Measurements from ENCODE around the gene ACAN.
A peak's percentile ranks its signal among the peaks of the same experiment; 100 is the strongest.

The ACAN gene

DNA sequence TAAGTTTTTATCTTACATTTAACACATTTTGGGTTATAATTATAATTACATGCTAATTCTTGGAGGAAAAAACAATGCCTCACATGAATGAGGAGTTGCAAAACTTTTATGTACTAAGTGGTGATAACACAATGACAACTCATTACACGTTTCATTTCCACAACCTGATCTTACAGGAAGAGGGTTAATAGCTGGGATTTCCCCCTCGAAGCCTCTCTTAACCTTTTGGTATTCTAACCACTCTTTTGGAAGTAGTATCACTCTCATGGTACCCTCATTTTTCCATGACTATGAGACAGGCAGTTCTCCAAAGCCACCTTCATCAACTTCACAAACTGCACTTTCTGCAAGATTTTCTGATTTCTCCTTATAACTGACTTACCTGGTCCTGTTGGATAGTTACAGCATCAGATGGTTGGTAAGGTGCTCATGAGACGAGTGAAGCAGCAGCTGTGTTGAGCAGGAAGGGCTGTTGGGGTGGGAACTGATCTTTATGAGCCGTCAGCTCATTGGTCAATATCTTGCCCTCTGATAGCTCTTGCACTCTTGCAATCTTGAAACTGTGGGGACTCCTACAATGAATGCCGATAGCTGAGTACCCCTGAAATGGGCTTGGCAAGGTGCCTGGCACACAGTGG is 41.6 kb downstream of the ACAN start:
- no peak for DNase-seq

DNA sequence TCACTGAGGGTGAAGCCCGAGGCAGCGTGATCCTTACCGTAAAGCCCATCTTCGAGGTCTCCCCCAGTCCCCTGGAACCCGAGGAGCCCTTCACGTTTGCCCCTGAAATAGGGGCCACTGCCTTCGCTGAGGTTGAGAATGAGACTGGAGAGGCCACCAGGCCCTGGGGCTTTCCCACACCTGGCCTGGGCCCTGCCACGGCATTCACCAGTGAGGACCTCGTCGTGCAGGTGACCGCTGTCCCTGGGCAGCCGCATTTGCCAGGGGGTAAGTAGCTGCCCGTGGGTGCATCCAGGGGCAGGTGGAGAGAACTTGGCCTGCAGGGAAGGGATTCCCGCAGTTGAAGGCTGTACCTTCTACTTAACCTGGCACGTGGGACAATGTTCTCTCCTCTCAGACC is 42.4 kb downstream of the ACAN start:
- DNase-seq, result no peak

DNA sequence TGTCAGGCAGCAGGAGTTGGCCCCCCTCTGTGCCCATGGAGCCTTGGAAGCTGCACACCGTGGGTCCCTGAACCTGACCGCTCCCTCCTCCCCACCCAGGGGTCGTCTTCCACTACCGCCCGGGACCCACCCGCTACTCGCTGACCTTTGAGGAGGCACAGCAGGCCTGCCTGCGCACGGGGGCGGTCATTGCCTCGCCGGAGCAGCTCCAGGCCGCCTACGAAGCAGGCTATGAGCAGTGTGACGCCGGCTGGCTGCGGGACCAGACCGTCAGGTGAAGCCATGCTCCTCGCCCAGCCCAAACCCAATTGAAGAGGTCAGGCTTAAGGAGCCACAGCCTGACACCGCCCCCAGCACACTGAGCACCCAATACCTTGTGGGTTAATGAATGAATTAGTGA is 43.9 kb downstream of the ACAN start:
- no peak for DNase-seq

DNA sequence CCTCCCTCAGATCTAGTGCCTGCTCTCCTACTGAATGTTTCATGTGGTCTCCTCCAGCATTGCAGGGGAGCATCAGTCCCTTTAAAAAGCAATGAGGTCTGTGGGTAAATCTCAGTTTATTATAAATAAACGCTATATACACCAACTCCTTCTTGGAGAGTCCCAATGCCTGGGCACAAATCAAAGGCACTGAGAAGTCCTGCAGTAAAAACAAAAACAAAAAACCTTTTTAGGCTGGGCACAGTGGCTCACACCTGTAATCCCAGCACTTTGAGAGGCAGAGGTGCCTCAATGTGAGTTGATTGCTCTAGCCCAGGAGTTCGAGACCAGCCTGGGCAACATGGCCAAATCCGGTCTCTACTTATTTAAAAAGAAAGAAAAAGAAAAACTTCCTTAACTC is 45.0 kb downstream of the ACAN start:
- no peak for DNase-seq

DNA sequence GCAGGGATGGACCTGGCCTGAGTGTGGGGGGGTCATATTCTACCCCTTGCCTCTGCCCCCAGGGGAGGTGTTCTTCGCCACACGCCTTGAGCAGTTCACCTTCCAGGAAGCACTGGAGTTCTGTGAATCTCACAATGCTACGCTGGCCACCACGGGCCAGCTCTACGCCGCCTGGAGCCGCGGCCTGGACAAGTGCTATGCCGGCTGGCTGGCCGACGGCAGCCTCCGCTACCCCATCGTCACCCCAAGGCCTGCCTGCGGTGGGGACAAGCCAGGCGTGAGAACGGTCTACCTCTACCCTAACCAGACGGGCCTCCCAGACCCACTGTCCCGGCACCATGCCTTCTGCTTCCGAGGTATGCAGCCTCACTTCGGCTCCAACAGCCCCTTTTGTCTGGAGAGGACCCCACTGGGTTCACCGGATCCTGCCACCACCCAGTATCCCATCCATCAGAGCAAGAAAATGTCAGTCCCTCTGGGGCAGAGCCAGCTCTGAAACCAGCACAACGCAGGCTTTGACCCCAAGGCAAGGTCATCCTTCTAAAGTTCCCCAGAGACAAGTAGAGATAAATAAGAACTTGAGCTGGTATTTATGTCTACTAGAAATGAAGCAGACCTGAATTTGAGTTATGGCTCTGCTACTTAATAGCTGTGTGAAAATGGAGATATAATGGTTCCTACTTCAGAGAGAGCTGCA is 46.3 kb downstream of the ACAN start:
- DNase-seq, result no peak

DNA sequence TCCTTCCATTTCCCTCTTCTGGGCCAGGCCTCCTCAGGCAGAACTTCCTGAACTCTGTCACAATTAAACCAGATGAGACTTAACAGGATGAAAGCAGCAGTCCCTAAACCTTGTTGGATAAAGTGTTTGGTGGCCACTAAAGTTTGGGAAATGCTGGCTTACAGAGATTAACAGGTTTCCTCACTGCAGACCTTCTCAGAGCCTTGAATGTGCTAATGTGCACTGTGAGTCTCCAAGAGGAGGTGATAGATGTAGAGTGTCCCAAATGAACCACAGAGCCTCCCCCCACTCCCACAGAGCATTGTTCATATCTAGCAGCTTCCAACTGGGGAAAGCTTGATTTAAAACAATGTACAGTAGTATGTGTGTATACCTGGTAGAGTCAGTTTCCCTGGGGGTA is 49.2 kb downstream of the ACAN start:
- no peak for DNase-seq

DNA sequence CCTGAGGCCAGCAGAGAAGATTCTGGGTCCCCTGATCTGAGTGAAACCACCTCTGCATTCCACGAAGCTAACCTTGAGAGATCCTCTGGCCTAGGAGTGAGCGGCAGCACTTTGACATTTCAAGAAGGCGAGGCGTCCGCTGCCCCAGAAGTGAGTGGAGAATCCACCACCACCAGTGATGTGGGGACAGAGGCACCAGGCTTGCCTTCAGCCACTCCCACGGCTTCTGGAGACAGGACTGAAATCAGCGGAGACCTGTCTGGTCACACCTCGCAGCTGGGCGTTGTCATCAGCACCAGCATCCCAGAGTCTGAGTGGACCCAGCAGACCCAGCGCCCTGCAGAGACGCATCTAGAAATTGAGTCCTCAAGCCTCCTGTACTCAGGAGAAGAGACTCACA is 55.7 kb downstream of the ACAN start:
- DNase-seq, result no peak

DNA sequence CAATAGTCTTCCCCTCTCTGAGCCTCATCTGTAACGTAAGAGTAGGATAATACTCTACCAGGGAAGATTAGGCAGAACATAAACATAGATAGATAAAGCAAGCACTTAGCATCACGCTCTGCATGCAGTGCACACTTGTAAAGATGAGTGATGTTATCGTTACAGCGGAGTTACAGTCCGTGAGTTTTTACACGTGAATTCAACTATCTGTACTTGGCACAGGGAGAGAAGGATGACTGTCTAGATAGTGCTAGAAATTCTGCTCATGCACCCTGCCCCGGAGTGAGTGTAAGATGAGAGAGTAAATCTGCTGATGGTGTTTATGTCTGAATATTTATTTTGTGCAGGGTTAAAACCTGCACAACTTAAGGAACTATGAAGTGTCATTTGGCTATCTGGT is 56.3 kb downstream of the ACAN start:
- no peak for DNase-seq

DNA sequence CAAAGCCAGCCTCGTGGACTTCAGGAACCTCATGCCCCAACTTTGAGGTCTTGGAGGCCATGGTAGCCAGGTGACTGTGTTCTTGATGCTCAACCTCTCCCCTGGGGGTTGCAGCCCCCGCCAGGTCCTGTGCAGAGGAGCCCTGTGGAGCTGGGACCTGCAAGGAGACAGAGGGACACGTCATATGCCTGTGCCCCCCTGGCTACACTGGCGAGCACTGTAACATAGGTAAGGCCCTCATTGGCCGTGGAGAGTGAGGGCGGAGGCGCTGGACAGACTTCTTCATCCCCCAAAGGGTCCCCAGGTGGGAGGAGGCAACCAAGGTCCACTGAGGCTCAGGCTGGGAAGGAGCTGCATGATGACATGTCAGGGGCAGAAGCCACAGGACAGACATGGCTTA is 57.0 kb downstream of the ACAN start:
- no peak for DNase-seq

DNA sequence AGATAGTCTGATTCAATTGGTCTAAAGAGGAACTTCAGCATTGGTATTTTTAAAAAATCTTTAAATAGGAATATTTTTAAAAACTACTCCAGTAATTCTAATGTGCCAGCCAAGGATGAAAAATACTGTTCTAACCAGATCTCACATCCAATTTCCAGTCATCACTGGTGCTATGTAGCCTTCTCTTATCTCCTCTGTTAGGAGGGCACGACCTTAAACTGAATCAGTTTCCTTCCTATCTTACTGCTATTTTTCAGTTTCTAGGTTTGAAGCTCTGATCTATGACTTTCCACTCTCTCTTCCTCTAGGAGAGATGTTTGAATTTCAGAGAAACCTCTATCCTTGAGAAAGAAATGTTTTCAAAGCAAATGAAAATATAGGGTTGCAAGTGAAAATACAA is 60.2 kb downstream of the ACAN start:
- DNase-seq, result no peak

DNA sequence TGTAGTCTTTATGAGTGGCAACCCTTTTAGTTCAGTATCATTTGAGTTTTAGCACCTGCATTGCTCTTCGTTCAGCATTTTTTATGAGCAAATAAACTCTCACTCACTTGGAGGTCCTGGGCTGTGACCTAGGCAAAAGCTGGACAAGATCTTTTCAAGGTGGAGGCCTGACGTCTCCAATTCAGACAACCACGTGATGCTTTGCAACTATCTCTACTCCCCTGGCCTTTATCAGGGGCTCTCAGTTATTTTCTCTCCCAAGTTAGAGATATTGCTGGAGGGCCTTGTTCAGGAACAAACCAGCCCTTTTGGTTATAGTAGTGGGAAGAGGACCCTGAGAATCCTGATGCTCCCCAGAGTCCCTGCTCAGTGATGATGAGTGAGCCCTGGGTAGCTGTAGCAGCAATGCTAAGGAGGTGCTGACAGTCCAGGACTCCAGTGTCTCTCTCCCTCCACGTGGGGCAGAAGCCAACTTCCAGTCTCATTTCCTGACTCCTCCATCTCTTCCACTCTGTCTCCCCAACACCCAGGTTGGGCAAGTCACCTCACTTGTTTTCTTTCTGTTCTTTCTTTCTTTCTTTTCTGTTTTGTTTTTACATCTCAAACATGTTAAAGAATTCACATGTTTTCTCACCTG is 61.7 kb downstream of the ACAN start:
- no peak for DNase-seq

DNA sequence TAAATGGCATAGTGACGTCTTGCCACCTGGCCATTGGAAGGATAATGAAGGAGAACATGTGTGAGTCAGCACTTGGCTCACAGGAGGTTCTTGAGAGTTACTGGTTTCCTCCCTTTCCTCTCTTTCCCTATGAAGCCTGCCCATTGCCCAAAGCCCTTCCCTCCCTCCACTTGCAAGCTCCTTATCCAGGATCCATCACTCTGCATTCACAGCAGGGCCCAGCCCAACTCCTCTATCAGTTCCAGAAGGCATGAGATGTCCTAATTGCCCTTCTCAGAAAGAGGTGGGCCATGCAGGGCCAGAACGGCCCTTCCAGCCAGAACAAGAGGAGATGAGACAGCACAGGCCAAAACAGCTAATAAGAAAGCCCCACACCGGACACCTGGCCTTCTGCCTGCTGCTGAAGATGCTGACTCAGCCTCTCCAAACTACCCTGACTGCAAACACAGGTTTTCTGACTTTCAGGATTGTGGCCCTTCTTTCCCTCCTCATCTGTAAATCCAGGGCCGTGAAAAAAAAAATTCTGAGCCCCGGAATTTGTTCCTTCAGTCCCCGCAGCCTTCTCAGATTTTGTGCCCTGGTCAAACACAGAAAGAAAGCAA is 62.4 kb downstream of the ACAN start:
- DNase-seq, result no peak

DNA sequence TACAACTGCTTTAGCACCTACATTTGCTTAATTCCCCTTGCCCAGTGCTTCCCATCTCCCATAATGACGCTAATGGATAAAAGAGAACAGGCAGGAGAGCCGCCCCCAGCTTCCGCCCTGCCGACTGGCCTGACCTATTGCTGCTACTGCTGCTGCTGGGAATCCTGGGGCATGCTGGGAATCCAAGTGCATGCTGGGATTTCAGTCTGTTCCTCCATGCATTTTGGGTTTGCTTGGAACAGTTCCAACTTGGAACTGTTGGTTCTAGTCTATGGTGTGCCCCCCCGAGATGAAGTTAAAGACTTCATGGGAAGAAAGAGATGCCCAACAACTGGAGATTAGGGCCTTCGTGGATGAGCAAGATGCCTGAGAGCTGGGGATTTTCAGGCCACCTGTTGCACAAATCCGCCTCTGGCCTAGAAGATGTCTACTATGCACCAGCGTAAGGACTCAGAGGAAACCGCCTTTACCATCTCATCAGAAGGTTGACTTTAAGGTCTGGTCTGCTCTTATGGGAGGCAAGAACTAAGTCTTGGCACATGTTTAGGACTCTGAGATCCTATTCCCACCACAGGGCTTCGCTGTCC is 63.2 kb downstream of the ACAN start:
- no peak for DNase-seq

DNA sequence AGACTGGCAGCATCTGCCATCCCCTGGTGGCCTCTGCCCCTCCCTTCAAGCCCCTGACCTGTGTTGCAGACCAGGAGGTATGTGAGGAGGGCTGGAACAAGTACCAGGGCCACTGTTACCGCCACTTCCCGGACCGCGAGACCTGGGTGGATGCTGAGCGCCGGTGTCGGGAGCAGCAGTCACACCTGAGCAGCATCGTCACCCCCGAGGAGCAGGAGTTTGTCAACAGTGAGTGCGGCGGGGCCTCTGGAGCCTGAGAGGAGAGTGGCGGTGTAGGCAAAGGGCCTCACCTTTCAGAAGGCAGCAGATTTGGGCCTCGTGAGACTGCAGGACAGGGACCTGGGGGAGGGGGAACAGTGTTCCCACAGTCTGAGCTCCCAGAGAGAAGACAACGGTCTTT is 68.1 kb downstream of the ACAN start:
- no peak for DNase-seq

DNA sequence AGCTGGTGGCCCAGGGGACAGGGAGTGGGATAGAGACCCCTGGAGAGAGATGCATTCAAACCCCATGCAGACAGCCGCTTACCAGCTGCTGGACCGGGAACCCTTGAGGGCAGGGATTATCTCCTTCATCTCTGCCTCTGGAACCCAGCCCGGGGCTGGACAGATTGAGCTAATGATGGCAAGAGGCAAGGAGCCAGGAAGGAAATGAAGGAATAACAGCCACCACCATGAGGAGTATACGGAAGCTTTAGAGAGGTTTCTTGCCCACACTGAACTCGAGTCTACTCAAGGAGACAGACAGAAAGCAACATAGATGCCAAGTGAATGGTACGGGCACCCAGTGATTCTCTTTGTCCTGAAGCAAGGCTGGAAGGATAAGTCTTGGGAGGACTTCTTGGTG is 68.9 kb downstream of the ACAN start:
- DNase-seq, result no peak

DNA sequence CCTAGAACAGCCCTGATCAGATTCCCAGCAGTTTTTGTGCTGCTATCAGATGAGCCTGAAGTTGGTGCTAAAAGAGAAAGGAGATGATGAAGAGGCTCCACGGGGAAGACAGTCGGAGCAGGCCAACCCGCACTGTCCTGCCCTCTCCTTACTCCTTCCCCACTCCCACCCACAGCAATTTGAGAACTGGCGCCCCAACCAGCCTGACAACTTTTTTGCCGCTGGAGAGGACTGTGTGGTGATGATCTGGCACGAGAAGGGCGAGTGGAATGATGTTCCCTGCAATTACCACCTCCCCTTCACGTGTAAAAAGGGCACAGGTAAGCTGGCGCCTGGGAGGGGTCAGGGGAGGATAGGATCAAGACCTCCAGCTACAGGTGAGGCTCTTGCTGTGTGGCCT is 69.5 kb downstream of the ACAN start:
- no peak for DNase-seq

DNA sequence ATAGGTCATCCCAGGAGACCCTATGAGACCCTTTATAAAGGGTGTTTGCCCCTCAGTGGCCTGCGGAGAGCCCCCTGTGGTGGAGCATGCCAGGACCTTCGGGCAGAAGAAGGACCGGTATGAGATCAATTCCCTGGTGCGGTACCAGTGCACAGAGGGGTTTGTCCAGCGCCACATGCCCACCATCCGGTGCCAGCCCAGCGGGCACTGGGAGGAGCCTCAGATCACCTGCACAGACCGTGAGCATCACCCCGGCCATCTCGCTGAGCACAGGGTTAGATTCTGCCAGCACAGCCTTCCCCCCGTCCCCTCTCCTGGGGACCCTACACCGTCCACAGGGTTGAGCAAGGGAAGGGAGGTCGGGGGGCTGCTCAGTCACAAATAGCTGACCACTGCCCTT is 70.5 kb downstream of the ACAN start:
- DNase-seq, result no peak

DNA sequence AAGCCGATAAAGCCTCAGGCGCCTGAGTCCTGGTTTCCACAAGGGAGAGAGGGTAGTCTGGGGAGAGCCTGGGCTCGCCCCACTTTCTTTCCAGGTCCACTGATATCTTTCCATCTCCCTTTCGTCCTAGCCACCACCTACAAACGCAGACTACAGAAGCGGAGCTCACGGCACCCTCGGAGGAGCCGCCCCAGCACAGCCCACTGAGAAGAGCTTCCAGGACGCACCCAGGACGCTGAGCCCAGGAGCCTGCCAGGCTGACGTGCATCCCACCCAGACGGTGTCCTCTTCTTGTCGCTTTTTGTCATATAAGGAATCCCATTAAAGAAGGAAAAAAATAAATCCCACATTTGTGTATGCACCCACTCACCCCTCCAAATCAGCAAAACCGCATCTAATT is 71.0 kb downstream of the ACAN start:
- no peak for DNase-seq

DNA sequence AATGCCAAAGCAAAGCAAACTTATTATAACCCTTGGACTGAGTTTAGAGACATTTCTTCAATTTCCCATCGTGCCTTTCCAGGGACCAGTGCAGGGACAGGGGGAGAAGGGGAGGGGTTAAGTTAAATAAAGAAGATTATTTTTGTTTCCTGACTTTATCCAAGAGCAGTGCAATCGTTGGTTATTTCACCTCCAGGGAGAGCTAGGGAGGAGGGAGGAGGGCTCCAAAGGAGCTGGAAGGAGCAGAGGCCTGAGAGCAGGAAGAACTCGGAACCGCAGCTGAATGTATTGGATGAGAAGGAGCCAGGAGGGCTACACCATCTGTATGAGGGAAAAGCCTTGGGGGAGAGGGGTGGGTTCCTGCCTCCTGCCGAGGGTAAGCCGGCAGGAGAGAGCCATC is 71.4 kb downstream of the ACAN start:
- DNase-seq, result no peak

DNA sequence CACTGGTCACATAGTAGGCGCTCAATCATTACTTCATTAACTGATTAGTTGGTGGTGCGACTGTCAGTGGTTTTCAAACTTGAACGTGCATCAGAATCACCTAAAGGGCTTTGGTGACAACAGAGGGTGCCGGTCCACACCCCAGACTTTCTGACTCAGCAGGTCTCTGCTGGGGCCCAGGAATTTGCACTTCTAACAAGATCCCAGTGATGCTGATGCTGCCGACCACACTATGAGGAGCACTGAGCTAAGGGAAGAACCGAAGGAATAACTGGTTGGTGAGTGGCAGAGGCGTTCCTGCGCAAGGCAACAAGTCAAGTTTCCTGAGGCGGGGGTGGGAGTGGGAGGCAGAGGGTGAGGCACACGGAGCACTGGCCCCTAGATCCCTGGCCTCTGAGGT is 73.3 kb downstream of the ACAN start:
- DNase-seq, result no peak

DNA sequence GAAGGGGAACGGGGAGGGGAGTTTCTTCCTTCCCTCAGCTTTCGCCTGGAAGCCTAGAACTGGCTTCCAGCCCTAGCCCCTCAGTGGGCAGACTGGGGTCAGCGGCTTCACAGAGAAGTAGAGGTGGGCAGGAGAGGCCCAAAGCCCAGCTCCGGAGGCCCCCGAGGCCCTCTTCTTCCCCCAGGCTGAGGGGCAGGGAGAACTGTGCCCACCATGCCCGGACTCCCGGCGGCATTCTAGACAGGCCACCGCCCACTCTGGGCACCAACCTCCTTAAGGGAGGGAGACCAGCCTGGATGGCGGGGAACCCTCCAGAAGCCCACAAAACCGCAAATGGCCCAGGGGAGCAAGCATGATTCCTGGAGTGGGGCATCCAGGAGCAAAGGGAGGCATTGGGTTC is 74.2 kb downstream of the ACAN start:
- DNase-seq, result no peak

DNA sequence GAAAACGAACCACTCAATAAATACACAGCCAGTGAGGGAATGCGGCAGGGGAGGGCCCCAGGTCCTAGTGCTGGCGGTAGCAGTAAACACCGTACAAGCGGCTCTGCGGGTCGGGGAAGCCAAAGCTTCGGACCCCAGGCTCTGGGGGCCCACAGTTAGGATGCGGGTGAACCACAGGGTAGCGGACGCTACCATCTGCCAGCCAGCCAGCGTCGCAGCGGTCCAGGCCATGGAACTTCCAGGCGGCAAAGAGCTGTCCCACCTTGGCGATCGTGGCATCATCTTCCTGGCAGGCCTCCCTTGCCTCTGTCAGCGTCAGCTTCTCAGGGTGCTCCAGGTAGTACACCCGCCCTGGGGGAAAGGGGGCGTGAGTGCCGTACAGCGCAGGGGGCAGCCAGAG is 74.7 kb downstream of the ACAN start:
- no peak for DNase-seq

DNA sequence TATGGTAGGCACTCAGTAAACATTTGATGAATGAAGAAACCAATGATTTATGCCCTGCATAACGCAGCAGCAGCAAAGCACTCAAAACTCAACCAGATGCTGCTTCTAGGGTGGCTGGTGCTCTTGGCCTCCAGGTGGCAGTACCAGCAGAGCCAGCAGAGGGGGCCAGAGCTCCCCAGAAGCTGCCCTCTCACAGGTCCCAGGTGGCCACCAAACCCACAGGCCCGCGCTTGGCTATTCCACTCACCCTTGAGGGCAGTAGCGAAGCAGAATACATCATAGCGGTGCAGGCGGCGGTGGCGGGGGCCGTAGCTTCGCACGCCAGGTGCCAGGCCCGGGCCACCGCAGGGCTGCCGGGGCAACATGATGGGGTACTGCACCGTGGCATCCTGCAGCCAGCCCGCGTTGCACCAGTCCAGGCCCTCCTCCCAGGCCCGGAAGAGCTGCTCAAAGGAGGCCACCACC is 75.5 kb downstream of the ACAN start:
- peak in 1 of 2 donors; percentile 24 for DNase-seq

All from CD4-positive, alpha-beta T cell treated with Interleukin-4 for 1 hour (primary cell).